CD4-positive, alpha-beta memory T cell (primary cell): ENCODE results near the gene LGI2. TPM values are rescaled to one million over a fixed set of nuclear protein-coding genes. Genes with fewer than 3 reads are reported as not detected.

Experiments
- CTCF ChIA-PET: fragments of 350-600 bp; sonication (Branson Sonifier 250); formaldehyde crosslinking; loops from one replicate; lab custom pipeline; 2021; ENCODE audit warnings: inconsistent platforms; ENCODE audit not compliant: partially characterized antibody; lab: Charles Lee
- POLR2A ChIA-PET: fragments of 350-600 bp; sonication (Branson Sonifier 250); formaldehyde crosslinking; loops from one replicate; lab custom pipeline; 2021; ENCODE audit not compliant: partially characterized antibody; lab: Charles Lee
- DNase-seq, 5 donors: peaks; one replicate each; pipeline versions ENCODE4 v3.0.0 to v3.0.0-alpha.2; 2020 to 2022; ENCODE audit warnings: mixed read lengths in 1 of 5
- H3K27ac ChIP-seq: one replicate; pipeline ENCODE4 v1.7.0; 2013; ENCODE audit warnings: low read depth, low read length
- H3K27me3 ChIP-seq: 2 replicates; pipeline ENCODE4 v1.7.0; 2013; ENCODE audit warnings: mild to moderate bottlenecking, low read length, moderate library complexity; ENCODE audit not compliant: insufficient read depth
- H3K36me3 ChIP-seq: 2 replicates; pipeline ENCODE4 v1.7.0; 2013; ENCODE audit warnings: mild to moderate bottlenecking, low read length, moderate library complexity; ENCODE audit not compliant: insufficient read depth
- H3K4me1 ChIP-seq: 2 replicates; pipeline ENCODE4 v1.7.0; 2013; ENCODE audit warnings: mild to moderate bottlenecking, low read length, moderate library complexity; ENCODE audit not compliant: insufficient read depth
- H3K4me3 ChIP-seq, 2 donors: one replicate each; pipeline ENCODE4 v1.7.0; 2013; ENCODE audit warnings: low read length in 2 of 2, mild to moderate bottlenecking in 1 of 2
- H3K9me3 ChIP-seq, 2 donors: one replicate each; pipeline ENCODE4 v1.7.0; 2013; ENCODE audit warnings: low read length in 2 of 2, control low read depth in 1 of 2; ENCODE audit not compliant: control insufficient read depth in 1 of 2
- H3K27ac Mint-ChIP-seq, 7 donors: one replicate each; pipeline ENCODE4 v1.8.0; 2020 to 2021; ENCODE audit warnings: mixed read lengths in 7 of 7, mild to moderate bottlenecking in 6 of 7, inconsistent platforms in 3 of 7, moderate library complexity in 3 of 7
- H3K27me3 Mint-ChIP-seq, 2 donors: one replicate each; pipeline ENCODE4 v1.8.0; 2020 to 2021; ENCODE audit warnings: mixed read lengths in 2 of 2
- H3K36me3 Mint-ChIP-seq, 2 donors: one replicate each; pipeline ENCODE4 v1.8.0; 2020 to 2021; ENCODE audit warnings: mixed read lengths in 2 of 2, inconsistent platforms in 1 of 2, mild to moderate bottlenecking in 1 of 2
- H3K4me1 Mint-ChIP-seq, 4 donors: one replicate each; pipeline ENCODE4 v1.8.0; 2020 to 2021; ENCODE audit warnings: mixed read lengths in 4 of 4, mild to moderate bottlenecking in 1 of 4
- H3K4me3 Mint-ChIP-seq, 8 donors: one replicate each; pipeline ENCODE4 v1.8.0; 2020 to 2021; ENCODE audit warnings: mixed read lengths in 8 of 8, mild to moderate bottlenecking in 7 of 8, moderate library complexity in 6 of 8, inconsistent platforms in 3 of 8
- H3K9me3 Mint-ChIP-seq, 8 donors: one replicate each; pipeline ENCODE4 v1.8.0; 2020 to 2021; ENCODE audit warnings: mixed read lengths in 8 of 8, mild to moderate bottlenecking in 5 of 8, inconsistent platforms in 3 of 8, moderate library complexity in 1 of 8
- intact Hi-C: fragments of 100-400 bp; cut with micrococcal nuclease; formaldehyde crosslinking; loops from one replicate; pipeline ENCODE4 v1.15.1; 2023
- polyA plus RNA-seq, 2 donors: library from polyadenylated mRNA; unstranded; fragments of 300-500 nt; fragmentation: Illumina TruSeq; gene quantifications; one replicate each; pipeline ENCODE4 v1.2.3, GENCODE V29; 2021
- total RNA-seq, 2 experiments: library from RNA; stranded (reverse); gene quantifications; one replicate each; pipeline ENCODE4 v1.2.3, GENCODE V29; 2021

LGI2 gene
- total and polyA plus RNA-seq, 4 experiments from 2014 or later: not detected

DNA sequence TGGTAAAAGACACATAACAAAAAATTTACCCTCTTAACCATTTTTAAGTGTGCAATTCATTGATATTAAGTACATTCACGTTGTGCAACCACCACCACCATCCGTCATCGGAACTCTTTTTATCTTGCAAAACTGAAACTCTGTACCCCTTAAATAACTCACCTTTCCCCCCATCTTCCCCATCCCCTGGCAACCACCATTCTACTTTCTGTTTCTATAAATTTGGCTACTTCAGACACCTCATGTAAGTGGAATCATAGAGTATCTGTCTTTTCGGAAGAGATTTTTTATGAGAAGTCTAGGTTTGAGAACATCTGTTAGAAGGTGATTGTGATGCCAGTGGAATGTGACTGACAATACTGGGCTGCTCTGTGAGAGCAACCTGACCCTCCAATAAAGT is 78.1 kb downstream of the LGI2 start:
- no peak overlapping the region for H3K4me3 ChIP-seq
- no peaks in the 10 kb centered on the region for H3K4me1 Mint-ChIP-seq
- no peaks in the 10 kb centered on the region for H3K27me3 ChIP-seq
- H3K27ac ChIP-seq: no peak overlapping the region
- CTCF ChIA-PET: no interaction called here
- DNase-seq: no peak
- intact Hi-C loops: no loop called here
- H3K4me3 Mint-ChIP-seq: no peak overlapping the region
- POLR2A ChIA-PET: no interaction called here
- no peaks in the 10 kb centered on the region for H3K4me1 ChIP-seq
- peaks cover 0 to 11% (median 6%) of the 10 kb centered on the region in 8 donors for H3K9me3 Mint-ChIP-seq
- H3K36me3 ChIP-seq: no peaks in the 10 kb centered on the region
- H3K36me3 Mint-ChIP-seq: no peaks in the 10 kb centered on the region
- peaks cover 2 to 3% of the 10 kb centered on the region in 2 donors for H3K27me3 Mint-ChIP-seq
- peak overlapping the region in 1 of 7 donors; percentile 8 for H3K27ac Mint-ChIP-seq
- H3K9me3 ChIP-seq: no peaks in the 10 kb centered on the region

DNA sequence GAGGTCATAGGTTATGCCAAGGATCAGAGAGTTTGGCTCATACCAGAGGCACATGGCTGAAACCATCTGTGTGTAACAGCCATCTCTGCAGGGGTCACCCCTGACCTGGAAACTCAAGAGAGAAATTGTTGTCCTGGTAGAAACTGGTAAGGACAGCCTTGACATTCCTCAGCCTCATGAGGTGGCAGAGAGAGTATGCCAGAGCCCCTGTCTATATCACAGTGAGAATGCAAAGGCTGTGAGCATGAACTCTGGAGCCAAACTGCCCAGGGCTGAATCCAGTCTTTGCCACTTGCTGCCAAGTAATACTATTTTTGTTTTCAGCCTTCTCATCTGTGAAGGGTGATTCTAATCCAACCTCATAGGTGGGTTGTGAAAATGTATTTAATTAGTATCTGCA is 80.8 kb downstream of the LGI2 start:
- intact Hi-C loops: no loop called here
- Histone ChIP-seq H3K36me3 (no peaks in the 10 kb centered on the region), H3K9me3 (no peaks in the 10 kb centered on the region), H3K27ac (no peak overlapping the region), H3K27me3 (no peaks in the 10 kb centered on the region), H3K4me3 (no peak overlapping the region), H3K4me1 (no peaks in the 10 kb centered on the region)
- Mint-ChIP-seq H3K27ac (no peak overlapping the region), H3K36me3 (no peaks in the 10 kb centered on the region), H3K4me3 (no peak overlapping the region), H3K9me3 (peaks cover 0 to 11% (median 6%) of the 10 kb centered on the region in 8 donors), H3K4me1 (no peaks in the 10 kb centered on the region), H3K27me3 (peaks cover 2 to 3% of the 10 kb centered on the region in 2 donors)
- no peak for DNase-seq
- ChIA-PET CTCF (interaction anchor here (1.5 kb wide), 1 partner anchor 31 kb away, joined by 6 read pairs; no protein-coding TSS in a partner anchor), POLR2A (no interaction called here)

Other genes starting within 250 kb of the LGI2 start
- gene SOD3, start 235.4 kb downstream of the LGI2 start, total RNA-seq: not detected
- not detected for gene SOD3, start 235.4 kb downstream of the LGI2 start, polyA plus RNA-seq
- gene CCDC149, start 117.9 kb downstream of the LGI2 start, total RNA-seq: under 1 TPM; 0.14 to 0.44 TPM
- under 1 TPM in 1 of 2 donors, not detected in 1; 0.11 TPM for gene CCDC149, start 117.9 kb downstream of the LGI2 start, polyA plus RNA-seq
- 10 to 100 TPM; 14.7 to 15.1 TPM for gene SEPSECS, start 129.5 kb upstream of the LGI2 start, total RNA-seq
- gene SEPSECS, start 129.5 kb upstream of the LGI2 start, polyA plus RNA-seq: 1 to 10 TPM; 1.3 to 3.4 TPM
- 10 to 100 TPM; 15.0 to 15.3 TPM for gene PI4K2B, start 203.1 kb upstream of the LGI2 start, total RNA-seq
- 10 to 100 TPM; 13.5 to 14.0 TPM for gene PI4K2B, start 203.1 kb upstream of the LGI2 start, polyA plus RNA-seq